ENCODE results near the gene RFNG.

RFNG gene

GRCh38 chr17:82083533-82084359, 32.1 kb upstream of the RFNG start:
- TF ChIP-seq CTCF (IDR thresholded peaks at IDR 0.05) (no peak), ZFX (IDR thresholded peaks at IDR 0.05; ENCODE audit: borderline replicate concordance) (no peak)
- no peak overlapping the region for H3K27ac ChIP-seq

- H3K27ac ChIP-seq, result no peak overlapping the region
- TF ChIP-seq ZFX (IDR thresholded peaks at IDR 0.05; ENCODE audit: borderline replicate concordance) (no peak), CTCF (IDR thresholded peaks at IDR 0.05) (no peak)
Observed at GRCh38 chr17:82083009-82083408, 31.4 kb upstream of the RFNG start.

- no peak overlapping the region for H3K27ac ChIP-seq
- TF ChIP-seq CTCF (IDR thresholded peaks at IDR 0.05), result no peak
- no peak for TF ChIP-seq ZFX (IDR thresholded peaks at IDR 0.05; ENCODE audit: borderline replicate concordance)
Observed at GRCh38 chr17:82082456-82082855, 30.8 kb upstream of the RFNG start.

- TF ChIP-seq ZFX (IDR thresholded peaks at IDR 0.05; ENCODE audit: borderline replicate concordance), result no peak
- no peak for TF ChIP-seq CTCF (IDR thresholded peaks at IDR 0.05)
- no peak overlapping the region for H3K27ac ChIP-seq
Observed at GRCh38 chr17:82081966-82082365, 30.4 kb upstream of the RFNG start.

DNA sequence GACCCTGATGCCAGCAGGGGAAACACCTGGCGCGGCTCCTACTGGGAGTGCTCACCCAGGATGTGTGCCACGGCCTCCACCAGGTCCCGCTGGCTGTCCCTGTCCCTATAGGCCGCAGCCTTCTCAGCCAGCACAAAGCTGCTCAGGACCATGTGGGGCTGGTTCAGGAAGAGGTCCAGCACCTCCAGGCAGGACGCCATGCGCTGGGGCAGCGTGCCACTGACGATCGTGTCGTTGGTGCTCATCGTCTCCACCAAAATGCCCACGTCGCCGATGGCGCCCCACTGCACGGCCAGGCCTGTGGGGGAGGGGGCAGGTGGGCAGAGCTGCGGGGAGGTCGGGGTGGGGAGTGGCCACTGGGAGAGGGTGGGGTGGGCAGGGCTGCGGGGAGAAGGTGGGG, 29.9 kb upstream of the RFNG start:
- H3K27ac ChIP-seq, result no peak overlapping the region
- no peak for TF ChIP-seq CTCF (IDR thresholded peaks at IDR 0.05)
- TF ChIP-seq ZFX (IDR thresholded peaks at IDR 0.05; ENCODE audit: borderline replicate concordance), result no peak

GRCh38 chr17:82080789-82081464, 29.3 kb upstream of the RFNG start:
- H3K27ac ChIP-seq, result no peak overlapping the region
- no peak for TF ChIP-seq ZFX (IDR thresholded peaks at IDR 0.05; ENCODE audit: borderline replicate concordance)
- TF ChIP-seq CTCF (IDR thresholded peaks at IDR 0.05), result no peak
